LNCaP clone FGC (cell line): ENCODE measurements around the gene BCS1L.

Experiments used
- DNase-seq: peaks from one replicate; pipeline ENCODE4 v3.0.0-alpha.2; 2011; ENCODE audit warnings: low read depth
- H3K4me3 ChIP-seq: 2 replicates; pipeline ENCODE4 v1.5.1; 2011; ENCODE audit warnings: mild to moderate bottlenecking, low read depth, low read length, control low read depth
- CTCF ChIP-seq: IDR thresholded peaks from 2 replicates; pipeline ENCODE4 v1.5.1; 2012; ENCODE audit warnings: mild to moderate bottlenecking; ENCODE audit not compliant: control insufficient read depth, insufficient read depth; ENCODE audit errors: extremely low read depth

The BCS1L gene

GRCh38 chr2:218711550-218711929 is 52.1 kb downstream of the BCS1L start:
- no peak for DNase-seq
- no peak for TF ChIP-seq CTCF
- peak overlapping the region; percentile 75 for H3K4me3 ChIP-seq
